ENCODE data around the gene FNIP1.
"Not testable (repeated sequence)": the region's sequence is repeated elsewhere in the genome, so short reads cannot be mapped to it uniquely, and the experiment has no call there.

FNIP1 gene

GRCh38 chr5:131796793-131797693, at the start of gene FNIP1:
Gene FNIP1, minus strand, starts transcription at chr5:131797017. Its CDS starts 96 bp downstream, at chr5:131796921.
- H3K9me3 ChIP-seq (ENCODE audit: low read depth, low read length), result no peaks in the 10 kb centered on the region
- TF ChIP-seq EZH2 (IDR thresholded peaks at IDR 0.05) (no peak), FOXP2 (optimal IDR thresholded peaks at IDR 0.05; ENCODE audit: control extremely low read depth, extremely low read length, insufficient read depth) (no peak), POLR2AphosphoS5 (IDR thresholded peaks at IDR 0.05; ENCODE audit: borderline replicate concordance, low read depth, low read length) (peak; percentile 92)
- peak within 1 kb of the TSS; percentile 74; the same call in 1 of the 2 replicates for H3K27ac ChIP-seq
- peak; percentile 39 for DNase-seq (ENCODE audit: low read depth, low spot score)
- H3K36me3 ChIP-seq (ENCODE audit: insufficient read depth, low read length), result no peaks in the 10 kb centered on the region
- H3K9ac ChIP-seq (ENCODE audit: insufficient read length), result peak within 1 kb of the TSS; percentile 95
- peak within 1 kb of the TSS; percentile 90 for H3K4me3 ChIP-seq

- no peak overlapping the region for H3K9ac ChIP-seq (ENCODE audit: insufficient read length)
- no peaks in the 10 kb centered on the region for H3K9me3 ChIP-seq (ENCODE audit: low read depth, low read length)
Measured at GRCh38 chr5:131846536-131846935, 49.7 kb upstream of the FNIP1 start.

DNA sequence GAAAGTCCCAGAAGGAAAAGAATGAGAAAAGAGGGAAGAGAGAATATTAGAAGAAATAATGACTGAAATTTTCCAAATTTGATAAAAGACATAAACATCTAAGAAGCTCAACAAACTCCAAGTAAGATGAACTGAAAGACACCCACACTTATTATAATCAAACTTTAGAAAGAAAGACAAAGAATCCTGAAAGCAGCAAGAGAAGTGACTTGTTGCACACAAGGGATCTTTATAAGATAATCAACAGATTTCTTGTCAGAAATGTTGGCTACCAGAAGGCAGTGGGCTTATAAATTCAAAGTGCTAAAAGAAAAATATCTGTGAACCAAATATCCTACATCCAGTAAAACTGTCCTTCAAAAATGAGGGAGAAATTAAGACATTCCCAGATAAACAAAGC, 49.0 kb upstream of the FNIP1 start:
- Histone ChIP-seq H3K9me3 (ENCODE audit: low read depth, low read length) (no peaks in the 10 kb centered on the region), H3K27ac (no peak overlapping the region), H3K9ac (ENCODE audit: insufficient read length) (no peak overlapping the region), H3K36me3 (ENCODE audit: insufficient read depth, low read length) (no peaks in the 10 kb centered on the region), H3K4me3 (no peak overlapping the region)
- DNase-seq (ENCODE audit: low read depth, low spot score), result no peak
- no peak for TF ChIP-seq POLR2AphosphoS5 (IDR thresholded peaks at IDR 0.05; ENCODE audit: borderline replicate concordance, low read depth, low read length)
- TF ChIP-seq EZH2 (IDR thresholded peaks at IDR 0.05), result no peak
- TF ChIP-seq FOXP2 (optimal IDR thresholded peaks at IDR 0.05; ENCODE audit: control extremely low read depth, extremely low read length, insufficient read depth), result no peak

More at GRCh38 chr5:131846536-131846935, 49.7 kb upstream of the FNIP1 start:
- TF ChIP-seq FOXP2 (optimal IDR thresholded peaks at IDR 0.05; ENCODE audit: control extremely low read depth, extremely low read length, insufficient read depth) (no peak), EZH2 (IDR thresholded peaks at IDR 0.05) (no peak), POLR2AphosphoS5 (IDR thresholded peaks at IDR 0.05; ENCODE audit: borderline replicate concordance, low read depth, low read length) (no peak)
- no peak overlapping the region for H3K4me3 ChIP-seq
- DNase-seq (ENCODE audit: low read depth, low spot score), result no peak
- H3K36me3 ChIP-seq (ENCODE audit: insufficient read depth, low read length), result no peaks in the 10 kb centered on the region
- no peak overlapping the region for H3K27ac ChIP-seq

- DNase-seq (ENCODE audit: low read depth, low spot score); H3K36me3 ChIP-seq (ENCODE audit: insufficient read depth, low read length); H3K9ac ChIP-seq (ENCODE audit: insufficient read length); H3K27ac ChIP-seq; H3K4me3 ChIP-seq; H3K9me3 ChIP-seq (ENCODE audit: low read depth, low read length): not testable (repeated sequence)
Measured at GRCh38 chr5:131842971-131843370, 46.2 kb upstream of the FNIP1 start.

DNA sequence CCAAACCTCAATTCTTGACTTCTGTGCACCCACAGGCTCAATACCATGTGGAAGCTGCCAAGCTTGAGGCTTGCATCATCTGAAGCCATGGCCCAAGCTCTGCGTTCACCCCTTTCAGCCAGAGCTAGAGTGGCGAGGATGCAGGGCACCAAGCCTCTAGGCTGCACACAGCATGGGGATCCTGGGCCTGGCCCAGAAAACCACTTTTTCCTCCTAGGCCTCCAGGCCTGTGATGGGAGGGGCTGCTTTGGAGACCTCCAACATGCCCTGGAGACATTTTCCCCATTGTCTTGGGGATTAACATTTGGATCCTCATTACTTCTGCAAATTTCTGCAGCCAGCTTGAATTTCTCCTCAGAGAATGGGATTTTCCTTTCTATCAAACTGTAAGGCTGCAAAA, 35.9 kb upstream of the FNIP1 start:
- not testable (repeated sequence) for DNase-seq (ENCODE audit: low read depth, low spot score); H3K27ac ChIP-seq; H3K9me3 ChIP-seq (ENCODE audit: low read depth, low read length); H3K4me3 ChIP-seq; H3K36me3 ChIP-seq (ENCODE audit: insufficient read depth, low read length); H3K9ac ChIP-seq (ENCODE audit: insufficient read length)

GRCh38 chr5:131825404-131826013, 28.7 kb upstream of the FNIP1 start:
- Histone ChIP-seq H3K4me3 (no peak overlapping the region), H3K36me3 (ENCODE audit: insufficient read depth, low read length) (no peaks in the 10 kb centered on the region), H3K27ac (no peak overlapping the region), H3K9me3 (ENCODE audit: low read depth, low read length) (no peaks in the 10 kb centered on the region), H3K9ac (ENCODE audit: insufficient read length) (no peak overlapping the region)
- DNase-seq (ENCODE audit: low read depth, low spot score), result no peak
- TF ChIP-seq EZH2 (IDR thresholded peaks at IDR 0.05) (no peak), FOXP2 (optimal IDR thresholded peaks at IDR 0.05; ENCODE audit: control extremely low read depth, extremely low read length, insufficient read depth) (no peak), POLR2AphosphoS5 (IDR thresholded peaks at IDR 0.05; ENCODE audit: borderline replicate concordance, low read depth, low read length) (no peak)

DNA sequence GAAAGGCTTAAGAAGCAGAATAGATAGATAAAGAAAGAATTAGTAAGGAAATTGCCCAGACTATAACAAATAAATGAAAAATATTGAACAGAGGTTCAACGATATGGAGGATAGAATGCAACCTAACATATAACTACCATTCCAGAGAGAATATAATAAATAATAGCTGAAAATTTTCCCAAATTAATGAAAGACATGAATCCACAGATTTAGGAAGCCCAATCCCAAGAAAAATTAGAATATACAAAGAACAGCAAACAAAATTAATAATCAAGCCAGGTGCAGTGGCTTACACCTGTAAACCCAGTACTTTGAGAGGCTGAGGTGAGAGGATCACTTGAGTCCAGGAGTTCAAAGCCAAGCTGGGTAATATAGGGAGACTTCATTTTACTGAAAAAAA, 27.8 kb upstream of the FNIP1 start:
- Histone ChIP-seq H3K9me3 (ENCODE audit: low read depth, low read length) (no peaks in the 10 kb centered on the region), H3K36me3 (ENCODE audit: insufficient read depth, low read length) (no peaks in the 10 kb centered on the region), H3K9ac (ENCODE audit: insufficient read length) (no peak overlapping the region), H3K4me3 (no peak overlapping the region), H3K27ac (no peak overlapping the region)
- DNase-seq (ENCODE audit: low read depth, low spot score), result no peak
- TF ChIP-seq FOXP2 (optimal IDR thresholded peaks at IDR 0.05; ENCODE audit: control extremely low read depth, extremely low read length, insufficient read depth) (no peak), EZH2 (IDR thresholded peaks at IDR 0.05) (no peak), POLR2AphosphoS5 (IDR thresholded peaks at IDR 0.05; ENCODE audit: borderline replicate concordance, low read depth, low read length) (no peak)

- no peak for DNase-seq (ENCODE audit: low read depth, low spot score)
- no peaks in the 10 kb centered on the region for H3K36me3 ChIP-seq (ENCODE audit: insufficient read depth, low read length)
- no peak overlapping the region for H3K9ac ChIP-seq (ENCODE audit: insufficient read length)
- no peak overlapping the region for H3K4me3 ChIP-seq
- no peaks in the 10 kb centered on the region for H3K9me3 ChIP-seq (ENCODE audit: low read depth, low read length)
- no peak for TF ChIP-seq POLR2AphosphoS5 (IDR thresholded peaks at IDR 0.05; ENCODE audit: borderline replicate concordance, low read depth, low read length)
- TF ChIP-seq FOXP2 (optimal IDR thresholded peaks at IDR 0.05; ENCODE audit: control extremely low read depth, extremely low read length, insufficient read depth), result no peak
- no peak for TF ChIP-seq EZH2 (IDR thresholded peaks at IDR 0.05)
- no peak overlapping the region for H3K27ac ChIP-seq
Measured at GRCh38 chr5:131821221-131821620, 24.4 kb upstream of the FNIP1 start.
